DMS153 treated with DMSO at 0.1 percent for 48 hours (cell line): ENCODE measurements around the gene FLOT2.
"Not testable (repeated sequence)": the region's sequence is repeated elsewhere in the genome, so short reads cannot be mapped to it uniquely, and the experiment has no call there.

ENCODE experiments used
- DNase-seq: peaks from one replicate; lab custom pipeline; 2025; ENCODE audit not compliant: unreplicated experiment; lab: John Stamatoyannopoulos, UW

Gene FLOT2

GRCh38 chr17:28896491-28896883 lies 1.0 kb downstream of the FLOT2 start:
- DNase-seq: no peak

GRCh38 chr17:28895794-28896447 lies 1.6 kb downstream of the FLOT2 start:
- no peak for DNase-seq

- DNase-seq: not testable (repeated sequence)
Observed at GRCh38 chr17:28893248-28894183, 4.0 kb downstream of the FLOT2 start.

- DNase-seq: no peak
Observed at GRCh38 chr17:28892024-28892423, 5.5 kb downstream of the FLOT2 start.

GRCh38 chr17:28891201-28891600 lies 6.3 kb downstream of the FLOT2 start:
- no peak for DNase-seq

GRCh38 chr17:28889996-28890395 lies 7.5 kb downstream of the FLOT2 start:
- no peak for DNase-seq

- DNase-seq: no peak
Observed at GRCh38 chr17:28888832-28889231, 8.7 kb downstream of the FLOT2 start.

GRCh38 chr17:28887871-28888471 lies 9.6 kb downstream of the FLOT2 start:
- no peak for DNase-seq

GRCh38 chr17:28885951-28886350 lies 11.6 kb downstream of the FLOT2 start:
- no peak for DNase-seq

- no peak for DNase-seq
Observed at GRCh38 chr17:28885363-28885762, 12.2 kb downstream of the FLOT2 start.

- DNase-seq: no peak
Observed at GRCh38 chr17:28883967-28884702, 13.4 kb downstream of the FLOT2 start.

GRCh38 chr17:28882154-28882895 lies 15.2 kb downstream of the FLOT2 start:
- DNase-seq: no peak

GRCh38 chr17:28881533-28882056 lies 15.9 kb downstream of the FLOT2 start:
- no peak for DNase-seq

GRCh38 chr17:28880572-28880945 lies 17.0 kb downstream of the FLOT2 start:
- no peak for DNase-seq

- DNase-seq: no peak
Observed at GRCh38 chr17:28879886-28880571, 17.5 kb downstream of the FLOT2 start.

GRCh38 chr17:28878981-28879380 lies 18.6 kb downstream of the FLOT2 start:
- DNase-seq: no peak

- DNase-seq: no peak
Observed at GRCh38 chr17:28878158-28878910, 19.2 kb downstream of the FLOT2 start.

GRCh38 chr17:28877150-28877711 lies 20.3 kb downstream of the FLOT2 start:
- not testable (repeated sequence) for DNase-seq
